ENCODE data around the gene TNFRSF17. TPM values are rescaled to one million over a fixed set of nuclear protein-coding genes. Genes with fewer than 3 reads are reported as not detected.

TNFRSF17 gene
- total and polyA plus RNA-seq, 2 of the 13 experiments (the other 11 are each of a cell fraction or from before 2014, with no cell fraction given): not detected

- TF ChIP-seq WIZ (CRISPR knock-in tag; IDR thresholded peaks at IDR 0.05) (no peak), ZNF124 (CRISPR knock-in tag; IDR thresholded peaks at IDR 0.05) (no peak), ZNF589 (CRISPR knock-in tag; conservative IDR thresholded peaks at IDR 0.05) (0 out of 2 replicates have a peak, but pooled peaks have one; percentile 57), NFATC3 (CRISPR knock-in tag; IDR thresholded peaks at IDR 0.05) (0 out of 2 replicates have a peak, but pooled peaks have one; percentile 8), ZMYM2 (CRISPR knock-in tag; IDR thresholded peaks at IDR 0.05) (no peak), ZNF776 (CRISPR knock-in tag; IDR thresholded peaks at IDR 0.05) (no peak), ZNF768 (CRISPR knock-in tag; IDR thresholded peaks at IDR 0.05) (no peak), ZIK1 (CRISPR knock-in tag; IDR thresholded peaks at IDR 0.05; ENCODE audit: borderline replicate concordance, low read depth) (no peak), ZC3H4 (CRISPR knock-in tag; IDR thresholded peaks at IDR 0.05; ENCODE audit: borderline replicate concordance) (no peak), SMARCC2 (IDR thresholded peaks at IDR 0.05) (no peak), ETV5 (CRISPR knock-in tag; IDR thresholded peaks at IDR 0.05; ENCODE audit: borderline replicate concordance) (no peak), LCORL (IDR thresholded peaks at IDR 0.05) (no peak; the same call in 1 of the 2 replicates), LCORL (CRISPR knock-in tag; IDR thresholded peaks at IDR 0.05) (0 out of 2 replicates have a peak, but pooled peaks have one; percentile 19), U2AF1 (optimal IDR thresholded peaks at IDR 0.05; ENCODE audit: low read depth, low read length) (no peak), AGO1 (IDR thresholded peaks at IDR 0.05; ENCODE audit: low read depth, low read length, poor library complexity, severe bottlenecking) (no peak), XBP1 (CRISPR knock-in tag; IDR thresholded peaks at IDR 0.05) (no peak)
- TF ChIP-seq, protein P1, sequence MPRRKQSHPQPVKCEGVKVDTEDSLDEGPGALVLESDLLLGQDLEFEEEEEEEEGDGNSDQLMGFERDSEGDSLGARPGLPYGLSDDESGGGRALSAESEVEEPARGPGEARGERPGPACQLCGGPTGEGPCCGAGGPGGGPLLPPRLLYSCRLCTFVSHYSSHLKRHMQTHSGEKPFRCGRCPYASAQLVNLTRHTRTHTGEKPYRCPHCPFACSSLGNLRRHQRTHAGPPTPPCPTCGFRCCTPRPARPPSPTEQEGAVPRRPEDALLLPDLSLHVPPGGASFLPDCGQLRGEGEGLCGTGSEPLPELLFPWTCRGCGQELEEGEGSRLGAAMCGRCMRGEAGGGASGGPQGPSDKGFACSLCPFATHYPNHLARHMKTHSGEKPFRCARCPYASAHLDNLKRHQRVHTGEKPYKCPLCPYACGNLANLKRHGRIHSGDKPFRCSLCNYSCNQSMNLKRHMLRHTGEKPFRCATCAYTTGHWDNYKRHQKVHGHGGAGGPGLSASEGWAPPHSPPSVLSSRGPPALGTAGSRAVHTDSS (CRISPR knock-in tag; conservative IDR thresholded peaks at IDR 0.05): no peak
- TF ChIP-seq, protein P2, sequence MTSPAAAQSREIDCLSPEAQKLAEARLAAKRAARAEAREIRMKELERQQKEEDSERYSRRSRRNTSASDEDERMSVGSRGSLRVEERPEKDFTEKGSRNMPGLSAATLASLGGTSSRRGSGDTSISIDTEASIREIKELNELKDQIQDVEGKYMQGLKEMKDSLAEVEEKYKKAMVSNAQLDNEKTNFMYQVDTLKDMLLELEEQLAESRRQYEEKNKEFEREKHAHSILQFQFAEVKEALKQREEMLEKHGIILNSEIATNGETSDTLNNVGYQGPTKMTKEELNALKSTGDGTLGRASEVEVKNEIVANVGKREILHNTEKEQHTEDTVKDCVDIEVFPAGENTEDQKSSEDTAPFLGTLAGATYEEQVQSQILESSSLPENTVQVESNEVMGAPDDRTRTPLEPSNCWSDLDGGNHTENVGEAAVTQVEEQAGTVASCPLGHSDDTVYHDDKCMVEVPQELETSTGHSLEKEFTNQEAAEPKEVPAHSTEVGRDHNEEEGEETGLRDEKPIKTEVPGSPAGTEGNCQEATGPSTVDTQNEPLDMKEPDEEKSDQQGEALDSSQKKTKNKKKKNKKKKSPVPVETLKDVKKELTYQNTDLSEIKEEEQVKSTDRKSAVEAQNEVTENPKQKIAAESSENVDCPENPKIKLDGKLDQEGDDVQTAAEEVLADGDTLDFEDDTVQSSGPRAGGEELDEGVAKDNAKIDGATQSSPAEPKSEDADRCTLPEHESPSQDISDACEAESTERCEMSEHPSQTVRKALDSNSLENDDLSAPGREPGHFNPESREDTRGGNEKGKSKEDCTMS (CRISPR knock-in tag; conservative IDR thresholded peaks at IDR 0.05): no peak
Observed at GRCh38 chr16:11977376-11978041, 12.5 kb downstream of the TNFRSF17 start (continued).

Data from HepG2 (cell line).